Measurements from ENCODE around the gene CDC14C. TPM values are rescaled to one million over a fixed set of nuclear protein-coding genes. Genes with fewer than 3 reads are reported as not detected.

The CDC14C gene
- total RNA-seq, 2 donors from 2014 or later = not detected

- Histone ChIP-seq H3K4me1 (no peaks in the 10 kb centered on the region), H3K27ac (no peak overlapping the region), H3K27me3 (no peaks in the 10 kb centered on the region), H3K36me3 (replicated peaks in 1 of 2; ENCODE audit: insufficient read depth in 1 of 2, low read depth in 2 of 2) (no peaks in the 10 kb centered on the region), H3K9me3 (no peaks in the 10 kb centered on the region), H3K4me3 (no peak overlapping the region)
- ATAC-seq = no peak
- DNase-seq = no peak
- TF ChIP-seq CTCF (IDR thresholded peaks at IDR 0.05) (no peak), POLR2A (IDR thresholded peaks at IDR 0.05) (no peak)
- 42 to 46% methylated on average over 1 of the region's 1 CpG for WGBS, 2 donors
- intact Hi-C loops (cut with DNase I) = no loop called here
Observed at GRCh38 chr7:48971173-48971572, 46.8 kb downstream of the CDC14C start.

- DNase-seq (no peak), ATAC-seq (no peak)
- Histone ChIP-seq H3K36me3 (replicated peaks in 1 of 2; ENCODE audit: insufficient read depth in 1 of 2, low read depth in 2 of 2) (no peaks in the 10 kb centered on the region), H3K9me3 (no peaks in the 10 kb centered on the region), H3K27ac (no peak overlapping the region), H3K27me3 (no peaks in the 10 kb centered on the region), H3K4me3 (no peak overlapping the region), H3K4me1 (no peaks in the 10 kb centered on the region)
- TF ChIP-seq CTCF (IDR thresholded peaks at IDR 0.05) = no peak
- TF ChIP-seq POLR2A (IDR thresholded peaks at IDR 0.05) = no peak
- 58 to 61% methylated on average over 5 of the region's 5 CpGs for WGBS, 2 donors
- intact Hi-C loops (cut with DNase I) = no loop called here
Observed at GRCh38 chr7:48976253-48976652, 51.9 kb downstream of the CDC14C start.

GRCh38 chr7:48976850-48977249 is 52.5 kb downstream of the CDC14C start:
- H3K4me3 ChIP-seq = no peak overlapping the region
- no peaks in the 10 kb centered on the region for H3K4me1 ChIP-seq
- 67 to 71% methylated on average over 5 of the region's 5 CpGs for WGBS, 2 donors
- H3K27ac ChIP-seq = no peak overlapping the region
- intact Hi-C loops (cut with DNase I) = no loop called here
- no peak for TF ChIP-seq CTCF (IDR thresholded peaks at IDR 0.05)
- TF ChIP-seq POLR2A (IDR thresholded peaks at IDR 0.05) = no peak
- no peaks in the 10 kb centered on the region for H3K27me3 ChIP-seq
- no peak for DNase-seq
- H3K9me3 ChIP-seq = no peaks in the 10 kb centered on the region
- ATAC-seq = no peak
- no peaks in the 10 kb centered on the region for H3K36me3 ChIP-seq (replicated peaks in 1 of 2; ENCODE audit: insufficient read depth in 1 of 2, low read depth in 2 of 2)
